HS-27A (cell line): Measurements from ENCODE around the gene POLD2.
A peak's percentile ranks its signal among the peaks of the same experiment; 100 is the strongest.

ENCODE experiments used
- DNase-seq: peaks from one replicate; pipeline ENCODE4 v3.0.0-alpha.2; 2012; ENCODE audit warnings: low read depth, missing footprints

The POLD2 gene

GRCh38 chr7:44080118-44080517 is 43.2 kb downstream of the POLD2 start:
- DNase-seq: no peak

- no peak for DNase-seq
Observed at GRCh38 chr7:44079331-44080021, 43.9 kb downstream of the POLD2 start.

- DNase-seq: no peak
Observed at GRCh38 chr7:44078521-44078920, 44.8 kb downstream of the POLD2 start.

GRCh38 chr7:44077681-44078091 is 45.7 kb downstream of the POLD2 start:
- DNase-seq: no peak

GRCh38 chr7:44077061-44077460 is 46.3 kb downstream of the POLD2 start:
- no peak for DNase-seq

- DNase-seq: no peak
Observed at GRCh38 chr7:44076101-44076895, 47.0 kb downstream of the POLD2 start.

- DNase-seq: no peak
Observed at GRCh38 chr7:44075296-44076075, 47.9 kb downstream of the POLD2 start.

GRCh38 chr7:44074349-44074695 is 49.0 kb downstream of the POLD2 start:
- no peak for DNase-seq

GRCh38 chr7:44073664-44074348 is 49.5 kb downstream of the POLD2 start:
- no peak for DNase-seq

- DNase-seq: peak; percentile 61
Observed at GRCh38 chr7:44072364-44073231, 50.8 kb downstream of the POLD2 start.

GRCh38 chr7:44071726-44072363 is 51.5 kb downstream of the POLD2 start:
- DNase-seq: no peak

- DNase-seq: no peak
Observed at GRCh38 chr7:44068054-44068453, 55.3 kb downstream of the POLD2 start.

GRCh38 chr7:44067064-44067951 is 56.0 kb downstream of the POLD2 start:
- no peak for DNase-seq

GRCh38 chr7:44066494-44067063 is 56.8 kb downstream of the POLD2 start:
- no peak for DNase-seq

- no peak for DNase-seq
Observed at GRCh38 chr7:44066111-44066460, 57.3 kb downstream of the POLD2 start.

- DNase-seq: no peak
Observed at GRCh38 chr7:44065431-44066110, 57.8 kb downstream of the POLD2 start, which contains the start of gene PGAM2. TSS of gene PGAM2 (minus strand) at chr7:44065567. CDS start at chr7:44065529, 38 bp downstream.

- no peak for DNase-seq
Observed at GRCh38 chr7:44064791-44065430, 58.4 kb downstream of the POLD2 start.
